Activated effector memory CD4-positive, alpha-beta T cell treated with anti-CD3 and anti-CD28 coated beads, Interleukin-2, amount 50 U/mL, for 16 hours (primary cell): ENCODE data around the gene AUH.

Experiments
- DNase-seq: peaks from one replicate; pipeline ENCODE4 v3.0.0-alpha.2; 2020

AUH gene

DNA sequence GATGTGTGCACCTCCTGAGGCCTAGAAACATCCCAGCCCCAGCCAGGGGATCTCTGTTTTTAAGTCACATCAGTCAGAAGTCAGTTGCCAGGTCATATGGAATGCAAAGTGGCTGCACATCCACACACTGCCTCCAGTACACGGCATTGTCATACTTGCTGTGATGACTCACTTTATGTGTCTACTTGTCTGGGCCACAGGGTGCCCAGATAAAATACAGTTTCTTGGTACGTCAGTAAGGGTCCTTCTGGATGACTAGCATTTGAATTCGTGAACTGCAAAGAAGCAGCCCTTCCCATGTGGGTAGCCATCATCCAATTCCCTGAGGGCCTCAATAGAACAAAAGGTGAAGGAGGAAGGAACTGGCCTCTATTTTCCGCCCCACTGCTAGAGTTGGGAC lies 27.7 kb downstream of the AUH start:
- DNase-seq: no peak

DNA sequence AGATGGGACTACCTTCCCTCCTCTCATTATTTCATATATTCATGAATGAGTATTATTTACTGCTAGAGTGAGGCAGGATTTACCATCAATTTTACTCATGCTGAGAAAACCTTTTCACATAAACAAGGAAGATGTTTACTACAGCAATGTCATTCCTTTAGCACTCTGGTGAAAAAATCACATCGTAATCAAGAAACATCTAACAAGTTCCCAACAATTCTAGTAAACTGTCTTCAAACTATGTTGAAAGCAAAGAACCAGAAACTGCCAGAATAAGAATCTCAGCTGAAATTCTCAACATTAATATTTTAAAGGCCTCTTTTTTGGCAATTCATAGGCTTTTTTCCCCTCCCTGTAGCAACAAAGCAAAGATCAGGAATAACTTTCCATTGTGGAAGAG lies 28.2 kb downstream of the AUH start:
- no peak for DNase-seq

DNA sequence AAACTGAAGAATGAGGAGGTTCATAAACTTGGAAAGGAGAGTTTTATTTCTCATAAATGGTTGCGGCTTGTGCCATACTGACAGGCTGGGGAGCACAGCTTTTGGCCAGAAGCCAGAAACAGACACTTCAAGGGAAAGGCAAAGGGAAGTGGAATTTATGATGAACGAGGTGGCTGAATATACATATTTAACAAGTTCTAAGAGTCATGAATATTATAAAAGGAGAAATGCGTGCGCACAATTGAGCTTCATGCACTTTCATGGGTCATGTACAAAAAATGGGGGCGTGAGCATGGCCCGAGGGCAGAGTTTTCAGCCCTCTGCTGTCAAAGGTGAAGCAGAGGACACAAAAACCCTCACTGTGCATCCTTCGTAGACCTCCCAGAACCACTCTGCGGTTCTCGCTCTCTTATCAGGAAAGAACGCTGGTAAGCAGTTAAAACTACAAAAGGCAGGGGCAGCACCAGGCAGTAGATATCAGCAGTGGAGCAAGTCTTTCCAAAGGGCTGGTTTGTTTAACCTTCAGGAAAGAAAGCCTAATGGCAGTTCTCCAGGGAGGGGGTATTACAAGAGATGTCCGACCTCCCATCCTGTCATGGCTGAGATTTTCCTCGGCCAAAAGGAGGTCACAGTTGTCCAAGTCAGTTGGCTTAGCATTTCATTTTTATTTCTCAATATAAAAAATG lies 29.0 kb downstream of the AUH start:
- DNase-seq: no peak

DNA sequence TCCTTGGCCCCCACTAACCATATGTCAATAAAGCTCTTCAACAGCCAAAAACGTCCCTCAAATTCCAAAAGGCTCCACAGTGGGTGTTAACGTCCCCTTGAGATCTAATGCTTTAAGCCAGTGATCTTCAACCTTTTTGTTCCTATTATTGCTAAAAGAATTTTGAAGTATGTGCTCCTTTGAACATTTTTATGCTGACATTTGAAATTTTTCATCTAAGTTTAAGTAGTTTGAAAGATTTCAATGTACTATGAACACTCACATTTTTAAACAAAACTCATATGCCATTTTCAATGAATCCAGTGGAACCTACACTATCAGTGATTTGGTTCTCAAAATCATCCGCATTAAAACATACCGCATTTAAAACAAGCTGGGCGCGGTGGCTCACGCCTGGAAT lies 29.9 kb downstream of the AUH start:
- DNase-seq: no peak

DNA sequence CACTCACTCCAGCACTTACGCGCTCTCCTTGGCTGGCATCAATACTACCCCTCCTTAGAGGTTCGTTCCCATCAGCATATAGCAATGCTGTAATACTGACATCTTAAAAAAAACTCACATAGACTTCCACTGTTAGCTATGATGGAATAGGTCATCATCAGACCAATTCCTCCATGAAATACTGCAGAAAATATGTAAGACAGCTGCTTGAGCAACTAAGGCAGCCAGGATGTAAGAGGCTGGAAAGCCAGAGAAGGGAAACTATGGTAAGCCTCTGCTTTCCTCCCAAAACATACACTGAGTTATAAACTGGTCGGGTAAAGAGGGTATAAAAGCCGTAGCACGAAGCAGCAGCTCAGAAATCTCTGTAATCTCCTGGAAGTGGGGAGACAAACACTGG lies 33.5 kb downstream of the AUH start:
- DNase-seq: no peak

DNA sequence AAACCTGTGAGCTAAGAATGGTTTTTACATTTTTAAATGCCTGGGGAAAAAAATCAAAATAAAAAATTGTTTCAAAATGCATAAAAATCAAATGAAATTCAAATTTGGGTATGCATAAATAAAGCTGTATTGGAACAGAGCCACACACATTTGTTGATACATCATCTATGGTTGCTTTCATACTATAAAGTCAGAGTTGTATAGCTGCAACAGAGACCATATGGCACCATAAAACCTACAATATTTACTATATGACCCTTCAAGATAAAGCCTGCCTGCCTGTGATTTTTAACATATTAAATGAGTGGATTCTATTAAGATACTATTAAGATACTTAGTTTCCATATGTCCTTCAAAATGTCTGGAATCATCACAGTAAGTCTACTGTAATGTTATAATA lies 40.0 kb downstream of the AUH start:
- DNase-seq: no peak

DNA sequence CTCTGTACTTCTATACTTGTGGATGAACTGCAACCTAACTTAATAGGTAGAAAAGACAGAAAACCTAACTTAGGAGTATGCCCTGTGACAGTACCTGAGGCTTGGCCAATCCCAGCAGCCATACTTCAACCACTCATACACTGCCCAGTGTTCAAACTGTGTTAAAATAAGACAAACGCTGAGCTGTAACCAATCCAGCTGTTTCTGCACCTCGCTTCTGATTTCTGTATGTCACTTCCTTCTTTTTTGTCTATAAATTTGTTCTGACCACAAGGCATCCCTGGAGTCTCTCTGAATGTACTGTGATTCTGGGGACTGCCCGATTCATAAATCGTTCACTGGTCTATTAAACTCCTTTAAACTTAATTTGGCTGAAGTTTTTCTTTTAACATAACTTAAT lies 41.4 kb downstream of the AUH start:
- no peak for DNase-seq

DNA sequence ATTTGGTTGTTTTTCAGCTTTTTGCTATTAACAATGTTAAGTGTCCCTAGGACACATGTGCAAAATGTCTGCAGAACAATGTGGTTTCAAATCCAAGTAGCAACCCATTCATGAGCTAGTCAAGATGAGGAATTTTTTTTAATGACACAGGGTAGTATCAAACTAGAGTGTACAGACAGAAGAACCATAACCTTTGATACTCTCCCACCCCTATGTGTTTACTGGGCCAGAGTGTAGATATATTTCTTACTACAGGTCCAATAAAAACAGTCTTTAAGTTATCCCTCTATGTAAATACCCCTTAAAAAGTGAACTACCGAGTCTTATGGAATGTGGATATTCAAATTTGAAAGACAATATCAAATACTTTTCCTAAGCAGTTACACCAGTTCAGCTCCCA lies 45.6 kb downstream of the AUH start:
- no peak for DNase-seq

DNA sequence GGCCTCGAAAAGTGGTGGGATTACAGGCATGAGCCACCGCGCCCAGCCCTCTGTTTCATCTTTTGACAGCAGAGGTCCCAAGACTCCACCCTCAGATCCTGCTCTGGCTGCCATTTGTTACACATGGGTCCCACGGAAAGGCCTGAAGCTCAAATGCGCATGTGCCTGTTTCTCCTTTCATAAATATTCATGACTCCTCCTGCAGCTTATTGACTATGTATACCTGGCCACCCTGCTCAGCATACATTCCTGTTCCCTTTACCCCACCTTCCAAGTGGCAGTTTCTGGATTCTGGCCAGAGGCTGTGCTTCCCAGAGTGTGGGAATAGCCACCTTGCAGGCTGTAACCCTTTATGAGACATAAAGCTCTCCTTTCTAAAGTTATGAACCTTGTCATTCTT lies 46.5 kb downstream of the AUH start:
- DNase-seq: no peak

DNA sequence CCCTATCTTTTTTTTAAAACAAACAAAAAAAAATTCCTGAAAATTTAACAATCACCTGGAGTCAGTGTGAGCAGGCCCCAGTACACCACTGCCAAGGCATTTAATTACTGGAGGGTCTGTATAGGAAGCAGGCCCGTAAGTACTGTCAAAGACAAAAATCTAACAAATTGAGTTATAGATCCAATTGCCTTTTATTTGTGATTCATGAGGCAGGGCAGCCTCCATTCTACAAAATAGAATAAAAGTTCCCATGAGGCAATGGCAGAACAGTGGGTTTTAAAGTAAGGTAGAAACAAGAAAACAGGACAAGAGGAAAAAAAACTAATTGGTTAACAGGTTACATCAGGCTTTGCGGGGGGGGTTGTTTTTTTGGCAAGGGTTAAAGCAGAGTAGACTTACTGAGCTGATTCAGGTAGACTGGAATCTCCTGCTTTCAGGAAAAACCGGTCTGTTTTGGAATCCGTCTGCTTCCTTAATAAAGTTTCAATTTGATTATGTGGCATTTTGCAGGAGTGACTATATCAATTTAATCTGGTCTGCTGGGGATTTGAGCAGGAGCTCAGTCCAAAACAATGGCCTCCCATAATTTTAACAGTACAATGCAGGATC lies 48.9 kb downstream of the AUH start:
- DNase-seq: no peak

DNA sequence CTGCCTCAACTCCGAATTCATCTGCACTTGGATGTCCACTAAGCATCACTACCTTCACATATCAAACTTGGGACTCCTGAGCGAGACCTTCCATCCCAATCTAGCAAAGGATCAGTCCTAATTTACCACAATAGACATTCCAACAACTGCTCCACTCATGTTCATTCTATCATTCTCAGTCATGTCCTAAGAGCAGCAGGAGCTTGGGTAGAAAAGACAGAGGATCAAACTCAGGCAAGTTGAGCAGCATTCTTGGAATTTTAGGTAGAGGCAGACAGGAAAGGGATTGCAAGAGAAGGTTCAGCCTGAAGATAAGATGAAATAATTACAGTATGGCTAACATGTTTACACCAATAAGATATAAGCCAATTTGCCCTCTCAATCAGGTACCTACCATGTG lies 51.7 kb downstream of the AUH start:
- no peak for DNase-seq

DNA sequence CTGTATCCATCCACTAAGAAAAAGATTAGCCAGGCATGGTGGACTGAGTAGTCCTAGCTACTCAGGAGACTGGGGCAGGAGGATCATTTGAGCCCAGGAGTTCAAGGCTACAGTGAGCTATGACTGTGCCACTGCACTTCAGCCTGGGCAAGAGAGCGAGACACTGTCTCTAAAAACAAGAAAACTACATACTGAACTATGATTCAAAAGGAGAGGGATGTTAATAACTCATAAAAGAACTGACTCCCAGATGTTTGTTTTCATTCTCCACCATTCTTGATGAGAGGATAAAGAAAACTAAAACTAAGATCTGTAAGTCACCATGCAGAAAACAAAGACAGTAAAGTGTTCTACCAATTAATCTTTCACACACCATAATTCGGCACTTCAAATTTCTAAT lies 53.5 kb downstream of the AUH start:
- no peak for DNase-seq

DNA sequence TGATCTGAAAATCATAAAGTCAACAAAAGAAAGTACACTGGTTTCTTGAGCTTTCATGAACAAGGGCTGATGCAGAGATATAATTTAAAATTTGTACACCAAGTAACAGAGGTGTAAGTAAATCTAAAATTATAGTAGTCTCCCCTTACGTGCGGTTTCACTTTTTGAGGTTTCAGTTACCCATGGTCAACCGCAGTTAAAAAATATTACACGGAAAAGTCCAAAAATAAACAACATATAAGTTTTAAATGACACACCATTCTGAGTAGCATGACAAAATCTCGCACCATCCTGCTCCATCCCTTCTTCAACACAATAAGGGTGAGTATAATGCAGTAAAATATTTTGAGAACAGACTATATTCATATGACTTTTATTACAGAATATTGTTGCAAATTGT lies 54.4 kb downstream of the AUH start:
- DNase-seq: no peak

DNA sequence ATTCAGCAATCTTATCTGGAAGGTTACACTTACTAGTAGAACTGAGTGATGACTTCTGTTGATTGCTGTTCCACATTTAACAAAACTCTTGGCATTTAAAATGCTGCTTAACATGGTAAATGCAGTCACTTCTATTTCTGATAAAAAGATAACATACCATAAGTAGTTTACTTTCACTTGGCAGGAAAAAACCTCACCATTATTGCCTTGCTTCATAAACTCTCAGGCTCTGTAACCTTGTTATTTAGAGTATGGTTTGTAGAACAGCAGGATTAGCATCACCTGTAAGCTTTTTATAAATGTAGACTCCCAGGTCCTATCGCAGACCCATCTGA lies 55.5 kb downstream of the AUH start:
- DNase-seq: no peak

DNA sequence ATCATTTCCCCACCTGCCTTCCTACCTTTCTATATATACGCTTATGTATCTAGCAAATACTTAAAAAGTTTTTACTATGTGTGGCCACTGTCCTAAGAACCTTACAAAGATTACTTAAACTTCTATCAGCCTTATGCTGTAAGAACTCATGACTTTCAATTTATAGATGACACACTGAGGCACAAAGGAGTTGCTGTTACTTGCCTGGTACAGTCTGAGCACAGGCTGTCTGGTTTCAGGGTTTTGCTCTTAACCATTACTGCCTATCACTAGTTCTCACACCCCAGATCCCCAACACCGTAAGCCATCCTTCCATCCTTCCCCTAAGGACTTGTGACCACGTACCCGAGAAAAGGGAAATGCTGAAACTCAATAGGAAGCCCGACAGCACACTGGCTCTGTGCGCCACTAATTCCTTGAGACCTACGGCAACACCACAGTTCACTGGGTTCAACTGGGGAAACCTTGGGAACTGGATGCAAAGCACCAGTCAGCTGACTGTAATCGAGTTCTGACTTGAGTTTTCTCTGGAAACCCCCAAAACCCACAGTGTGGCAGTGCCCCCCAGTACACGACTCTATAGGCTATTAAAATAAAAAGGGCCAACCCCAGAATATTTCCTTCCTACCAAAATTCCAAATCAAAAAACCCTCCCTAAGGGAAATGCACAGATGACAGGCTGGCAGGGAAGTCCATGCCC lies 56.0 kb downstream of the AUH start:
- no peak for DNase-seq

DNA sequence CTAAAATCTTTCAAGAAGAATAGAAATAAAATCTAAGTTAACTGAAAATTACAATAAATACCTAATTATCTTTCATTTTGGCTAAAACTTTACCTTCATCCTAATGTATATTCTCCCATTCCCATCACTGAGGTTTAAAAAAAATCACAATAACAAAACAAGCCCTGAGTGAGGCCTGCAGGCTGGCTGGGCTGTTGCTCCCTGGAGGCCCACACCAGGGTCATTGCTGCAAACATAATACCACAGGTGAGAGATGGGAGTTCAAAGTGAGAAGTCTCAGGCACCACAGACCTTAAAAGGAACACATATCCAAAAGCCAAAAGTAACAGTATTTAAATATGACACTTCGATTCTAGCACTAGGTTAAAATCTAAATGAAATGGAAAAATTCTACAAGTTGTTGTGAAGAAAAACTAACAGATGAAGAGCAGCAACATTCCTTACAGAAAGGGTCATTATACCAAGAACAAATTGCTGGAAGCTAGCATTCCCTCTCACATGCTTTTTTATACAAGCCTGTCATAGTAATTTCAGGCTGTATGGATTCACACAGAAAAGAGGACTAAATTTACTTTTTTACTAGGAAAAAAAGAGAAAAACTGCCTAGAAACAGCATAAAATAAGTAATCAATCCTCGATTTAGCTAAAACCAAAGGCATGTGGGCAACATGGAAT lies 57.8 kb downstream of the AUH start:
- no peak for DNase-seq

DNA sequence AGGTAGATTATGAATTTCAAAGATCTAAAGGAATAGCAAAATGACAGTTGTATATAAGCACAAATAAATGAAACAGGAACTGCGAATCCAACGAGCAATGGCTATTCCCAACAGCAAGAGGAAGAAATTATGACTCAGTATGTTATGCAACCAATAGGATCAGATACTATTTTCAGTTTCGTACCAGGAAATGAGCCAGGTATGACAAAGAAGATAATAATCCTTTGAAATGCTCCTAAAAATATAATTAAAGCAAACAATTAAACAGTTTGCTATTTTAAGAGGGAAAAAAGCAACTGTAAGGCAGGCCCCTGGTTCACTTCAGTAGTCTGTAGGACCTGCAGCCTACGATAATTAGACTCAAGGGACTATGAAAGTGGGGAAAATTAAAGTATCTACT lies 58.9 kb downstream of the AUH start:
- no peak for DNase-seq

DNA sequence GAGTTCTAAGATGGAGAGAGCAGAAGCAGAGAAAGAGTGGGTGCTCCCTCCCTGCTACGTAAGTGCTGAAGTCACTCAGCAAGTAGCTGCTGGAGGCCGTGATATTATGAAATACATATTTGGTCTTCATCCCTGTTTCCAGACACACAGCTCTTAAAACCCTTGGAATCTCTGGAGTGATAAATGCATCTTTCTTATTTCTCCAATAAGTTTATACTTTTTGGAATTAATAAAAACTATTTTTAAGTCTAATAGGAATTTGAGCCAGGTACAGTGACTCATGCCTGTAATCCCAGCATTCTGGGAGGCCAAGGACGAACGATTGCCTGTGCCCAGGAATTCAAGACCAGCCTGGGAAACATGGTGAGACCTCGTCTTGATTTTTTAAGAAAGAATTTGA lies 60.6 kb downstream of the AUH start:
- DNase-seq: no peak

DNA sequence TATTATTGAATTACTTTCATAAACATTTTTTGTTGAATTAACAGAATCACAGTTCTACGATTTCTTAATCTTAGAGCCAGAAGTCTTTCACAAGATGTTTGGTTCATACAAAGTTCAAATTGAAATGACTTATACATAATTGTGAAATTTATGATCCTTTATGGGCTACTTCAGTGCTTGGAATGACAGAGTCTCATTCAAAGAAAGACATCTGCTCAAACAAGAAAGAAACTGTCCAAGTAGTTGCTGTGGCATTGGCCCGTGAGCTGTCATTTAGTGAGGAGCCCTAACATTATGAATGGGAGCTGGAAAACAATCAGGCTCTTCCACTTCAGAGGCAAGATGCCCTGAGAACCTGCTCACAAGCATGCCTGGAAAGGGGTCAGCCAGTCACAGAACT lies 63.4 kb downstream of the AUH start:
- no peak for DNase-seq

DNA sequence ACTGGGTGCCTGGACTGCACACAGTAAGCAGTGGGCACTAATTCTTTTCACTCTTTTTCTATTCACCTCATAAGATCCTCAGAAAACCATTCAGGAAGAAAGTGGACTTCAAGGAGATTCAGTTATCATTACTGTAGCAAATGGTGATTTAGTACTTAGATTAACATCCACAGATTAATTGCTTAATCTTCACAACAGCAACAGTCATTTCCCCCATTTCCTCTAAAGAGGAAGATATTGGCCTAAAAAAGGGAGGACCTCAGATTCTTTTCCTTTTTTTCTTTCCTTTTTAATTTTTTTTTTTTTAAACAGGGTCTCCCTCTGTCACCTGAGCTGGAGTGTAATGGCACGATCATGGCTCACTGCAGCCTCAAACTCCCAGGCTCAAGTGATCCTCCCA lies 64.4 kb downstream of the AUH start:
- DNase-seq: no peak

DNA sequence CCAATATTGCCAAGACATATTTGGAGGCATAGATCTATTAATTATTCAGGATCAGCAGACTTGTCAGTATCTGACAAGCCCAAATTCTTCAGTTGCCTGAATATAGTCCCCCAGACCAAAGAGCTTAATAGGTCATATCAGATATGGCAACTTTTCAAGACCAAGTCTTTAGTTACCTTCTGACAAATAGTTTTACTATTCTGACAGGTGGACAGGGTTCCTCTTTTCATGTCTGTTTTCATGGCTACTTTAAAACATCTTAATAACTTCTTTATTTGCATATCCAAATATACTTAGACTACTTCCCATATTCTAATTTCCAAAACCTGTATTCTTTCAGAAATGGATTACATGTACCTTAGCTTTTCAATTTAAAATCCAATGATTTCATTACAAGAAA lies 65.4 kb downstream of the AUH start:
- no peak for DNase-seq

DNA sequence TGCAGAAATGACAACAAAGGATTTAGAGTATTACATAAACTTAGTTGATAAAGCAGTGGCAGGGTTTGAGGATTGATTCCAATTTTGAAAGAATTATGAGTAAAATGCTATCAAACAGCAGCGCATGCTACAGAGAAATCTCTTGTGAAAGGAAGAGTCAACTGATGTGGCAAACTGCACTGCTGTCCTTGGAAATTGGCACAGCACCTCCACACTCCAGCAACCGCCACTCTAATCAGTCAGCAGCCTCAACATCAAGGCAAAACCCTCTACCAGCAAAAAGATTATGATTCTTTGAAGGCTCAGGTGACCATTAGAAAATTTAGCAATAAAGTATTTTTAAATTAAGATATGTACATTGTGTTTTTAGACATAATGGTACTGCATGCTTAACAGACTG lies 66.4 kb downstream of the AUH start:
- no peak for DNase-seq

DNA sequence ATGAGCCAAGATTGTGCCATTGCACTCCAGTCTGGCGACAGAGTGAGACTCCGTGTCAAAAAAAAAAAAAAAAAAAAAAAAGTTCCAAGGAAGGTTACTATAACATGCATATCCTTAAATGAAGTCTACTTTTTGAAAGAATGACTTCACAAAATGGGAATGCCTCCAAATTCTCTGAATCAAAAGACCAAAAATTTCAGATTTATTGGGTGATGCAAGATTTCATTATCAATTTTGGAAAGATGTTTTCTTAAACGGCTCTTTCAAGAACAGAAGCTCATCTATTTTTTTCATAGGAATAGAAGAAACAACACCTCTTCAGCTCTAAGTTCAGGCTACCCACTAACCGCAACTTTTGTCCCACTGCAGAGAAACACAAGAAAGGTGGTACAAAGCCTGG lies 69.9 kb downstream of the AUH start:
- no peak for DNase-seq

DNA sequence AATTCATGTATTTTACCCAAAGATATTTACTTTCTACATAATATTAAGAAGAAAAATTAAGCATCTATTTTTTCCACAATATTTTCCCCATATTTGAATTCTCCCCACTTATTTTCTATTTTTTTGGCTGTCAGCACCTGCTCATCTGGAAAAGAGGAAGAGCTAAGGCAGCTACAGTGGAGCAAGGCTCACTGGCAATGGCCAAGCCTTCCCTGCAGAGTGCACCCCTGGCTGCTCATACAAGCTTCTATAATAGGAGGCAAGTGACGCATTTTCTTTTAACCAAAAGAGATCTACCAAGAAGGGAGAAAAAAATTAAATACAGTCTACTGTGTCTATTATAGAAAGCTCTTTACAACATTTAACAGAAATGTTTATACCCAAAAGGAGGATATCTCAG lies 72.5 kb downstream of the AUH start:
- DNase-seq: no peak
